ENCODE results near the gene SPNS3.

The SPNS3 gene

GRCh38 chr17:4409659-4410058 lies 24.1 kb upstream of the SPNS3 start:
- no peak overlapping the region for H3K4me3 ChIP-seq (ENCODE audit: control insufficient read depth, low read depth, low read length)
- DNase-seq (ENCODE audit: low read depth): no peak
- no peak for TF ChIP-seq CTCF (IDR thresholded peaks at IDR 0.05; ENCODE audit: control insufficient read depth, insufficient read depth, low read depth, low read length, missing control alignments)

GRCh38 chr17:4411201-4411600 lies 22.5 kb upstream of the SPNS3 start:
- H3K4me3 ChIP-seq (ENCODE audit: control insufficient read depth, low read depth, low read length): no peak overlapping the region
- TF ChIP-seq CTCF (IDR thresholded peaks at IDR 0.05; ENCODE audit: control insufficient read depth, insufficient read depth, low read depth, low read length, missing control alignments): no peak
- no peak for DNase-seq (ENCODE audit: low read depth)

GRCh38 chr17:4412933-4413831 lies 20.6 kb upstream of the SPNS3 start:
- peak; percentile 94 for TF ChIP-seq CTCF (IDR thresholded peaks at IDR 0.05; ENCODE audit: control insufficient read depth, insufficient read depth, low read depth, low read length, missing control alignments)
- peak; percentile 46 for DNase-seq (ENCODE audit: low read depth)
- no peak overlapping the region for H3K4me3 ChIP-seq (ENCODE audit: control insufficient read depth, low read depth, low read length)

- no peak for TF ChIP-seq CTCF (IDR thresholded peaks at IDR 0.05; ENCODE audit: control insufficient read depth, insufficient read depth, low read depth, low read length, missing control alignments)
- no peak overlapping the region for H3K4me3 ChIP-seq (ENCODE audit: control insufficient read depth, low read depth, low read length)
- DNase-seq (ENCODE audit: low read depth): no peak
Measured at GRCh38 chr17:4417129-4417667, 16.5 kb upstream of the SPNS3 start.

GRCh38 chr17:4420692-4421131 lies 13.0 kb upstream of the SPNS3 start:
- DNase-seq (ENCODE audit: low read depth): peak; percentile 45
- no peak overlapping the region for H3K4me3 ChIP-seq (ENCODE audit: control insufficient read depth, low read depth, low read length)
- peak; percentile 82 for TF ChIP-seq CTCF (IDR thresholded peaks at IDR 0.05; ENCODE audit: control insufficient read depth, insufficient read depth, low read depth, low read length, missing control alignments)

- H3K4me3 ChIP-seq (ENCODE audit: control insufficient read depth, low read depth, low read length): no peak overlapping the region
- DNase-seq (ENCODE audit: low read depth): no peak
- TF ChIP-seq CTCF (IDR thresholded peaks at IDR 0.05; ENCODE audit: control insufficient read depth, insufficient read depth, low read depth, low read length, missing control alignments): no peak
Measured at GRCh38 chr17:4422864-4423263, 10.9 kb upstream of the SPNS3 start.
